Activated T-cell treated with anti-CD3 and anti-CD28 coated beads for 24 hours (primary cell): ENCODE results near the gene MAPK11.
"Not testable (repeated sequence)": the region's sequence is repeated elsewhere in the genome, so short reads cannot be mapped to it uniquely, and the experiment has no call there.

ENCODE experiments used
- DNase-seq: peaks from one replicate; pipeline ENCODE4 v3.0.0-alpha.2; 2020; ENCODE audit warnings: low read depth

Gene MAPK11

GRCh38 chr22:50276143-50276542, 6.0 kb upstream of the MAPK11 start:
- DNase-seq, result peak; percentile 18

- DNase-seq, result no peak
Measured at GRCh38 chr22:50275181-50276055, 5.2 kb upstream of the MAPK11 start.

GRCh38 chr22:50274771-50275170, 4.6 kb upstream of the MAPK11 start:
- DNase-seq, result no peak

- DNase-seq, result peak; percentile 32
Measured at GRCh38 chr22:50274311-50274710, 4.1 kb upstream of the MAPK11 start.

GRCh38 chr22:50273781-50274180, 3.6 kb upstream of the MAPK11 start:
- DNase-seq, result not testable (repeated sequence)

- not testable (repeated sequence) for DNase-seq
Measured at GRCh38 chr22:50273352-50273751, 3.2 kb upstream of the MAPK11 start.

- DNase-seq, result no peak
Measured at GRCh38 chr22:50272044-50272802, 2.0 kb upstream of the MAPK11 start.

- DNase-seq, result peak; percentile 30
Measured at GRCh38 chr22:50271519-50271970, 1.4 kb upstream of the MAPK11 start.

GRCh38 chr22:50270666-50271394, 650 bp upstream of the MAPK11 start:
- peak; percentile 42 for DNase-seq

- DNase-seq, result no peak
Measured at GRCh38 chr22:50269573-50269969, 609 bp downstream of the MAPK11 start.

- DNase-seq, result no peak
Measured at GRCh38 chr22:50268655-50269113, 1.5 kb downstream of the MAPK11 start.

- peak; percentile 35 for DNase-seq
Measured at GRCh38 chr22:50267591-50268390, 2.4 kb downstream of the MAPK11 start.

GRCh38 chr22:50266994-50267393, 3.2 kb downstream of the MAPK11 start:
- no peak for DNase-seq

GRCh38 chr22:50264946-50265669, 5.1 kb downstream of the MAPK11 start:
- DNase-seq, result no peak

- DNase-seq, result no peak
Measured at GRCh38 chr22:50264104-50264745, 6.0 kb downstream of the MAPK11 start.

- DNase-seq, result no peak
Measured at GRCh38 chr22:50262973-50263617, 7.1 kb downstream of the MAPK11 start.

- DNase-seq, result no peak
Measured at GRCh38 chr22:50262460-50262911, 7.7 kb downstream of the MAPK11 start.

- DNase-seq, result no peak
Measured at GRCh38 chr22:50261615-50262459, 8.3 kb downstream of the MAPK11 start, which contains the start of gene MAPK12. Gene MAPK12 (minus strand): TSS chr22:50261683. CDS start chr22:50261509, 174 bp downstream.
